Measurements from ENCODE around the gene CPT1C.

CPT1C gene

DNA sequence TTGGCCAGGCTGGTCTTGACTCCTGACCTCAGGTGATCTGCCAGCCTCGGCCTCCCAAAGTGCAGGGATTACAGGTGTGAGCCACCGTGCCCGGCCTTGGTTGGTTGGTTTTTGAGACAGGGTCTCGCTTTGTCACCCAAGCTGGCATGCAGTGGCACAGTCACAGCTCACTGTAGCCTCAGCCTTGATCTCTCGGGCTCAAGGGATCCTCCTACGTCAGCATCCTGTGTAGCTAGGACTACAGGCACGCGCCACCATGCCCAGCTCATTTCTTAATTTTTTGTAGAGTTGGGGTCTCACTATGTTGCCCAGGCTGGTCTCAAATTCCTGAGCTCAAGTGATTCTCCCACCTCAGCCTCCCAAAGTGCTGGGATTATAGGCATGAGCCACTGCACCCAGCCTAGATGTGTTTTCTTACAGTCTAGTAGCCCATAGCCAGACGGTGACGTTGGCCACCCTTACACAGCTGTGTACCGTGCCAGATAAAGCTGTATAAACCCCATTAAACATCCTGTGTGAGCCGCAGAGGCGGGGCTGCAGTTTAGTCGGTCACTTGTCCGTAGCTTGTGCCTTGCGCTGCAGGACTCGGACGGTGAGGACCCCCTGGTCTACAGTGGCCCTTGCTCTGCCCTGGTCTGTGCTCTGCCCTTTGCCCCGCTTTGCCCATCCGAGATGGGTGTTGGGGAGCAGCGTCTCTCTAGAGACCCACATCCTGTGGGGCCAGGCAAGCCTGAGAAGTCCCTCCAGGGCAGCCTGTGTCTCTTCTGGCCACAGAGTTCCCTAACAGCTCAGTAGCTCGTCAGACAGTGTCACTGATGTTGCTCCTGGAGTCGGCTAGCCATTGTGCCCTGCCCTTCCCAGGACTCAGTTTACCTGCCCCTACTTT lies 35.1 kb upstream of the CPT1C start:
- no peak for TF ChIP-seq CTCF (IDR thresholded peaks at IDR 0.05; ENCODE audit: insufficient read depth, low read depth, low read length, missing control alignments)
- no peak overlapping the region for H3K4me3 ChIP-seq (ENCODE audit: low read depth, low read length)
- DNase-seq (ENCODE audit: low read depth), result no peak

DNA sequence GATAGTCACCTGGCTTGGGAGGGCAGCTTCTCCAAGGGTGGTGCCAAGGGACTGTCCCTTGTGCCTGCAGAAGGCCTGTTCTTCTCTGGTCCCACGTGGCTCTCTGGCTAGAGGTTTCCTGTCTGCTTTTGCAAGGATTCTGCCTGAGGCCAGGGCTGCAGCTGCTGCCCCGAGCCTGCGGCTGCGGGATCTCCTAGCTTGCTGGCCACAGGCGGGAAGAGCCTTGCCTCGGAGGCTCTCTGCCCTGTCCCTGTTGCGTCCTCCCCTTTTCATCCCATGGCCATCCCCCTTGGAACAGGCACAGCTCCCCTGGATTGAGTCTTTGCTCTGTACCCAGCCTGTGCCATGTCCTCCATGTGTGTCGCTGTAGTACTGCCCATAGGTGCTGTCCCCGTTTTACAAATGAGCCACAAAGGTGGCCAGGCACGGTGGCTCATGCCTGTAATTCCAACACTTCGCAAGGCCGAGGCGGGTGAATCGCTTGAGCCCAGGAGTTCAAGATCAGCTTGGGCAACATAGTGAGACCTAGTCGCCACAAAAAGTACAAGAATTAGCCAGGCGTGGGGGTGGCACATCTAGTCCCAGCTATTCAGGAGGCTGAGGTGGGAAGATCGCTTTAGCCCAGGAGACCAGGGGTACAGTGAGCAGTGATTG lies 34.3 kb upstream of the CPT1C start:
- no peak for DNase-seq (ENCODE audit: low read depth)
- H3K4me3 ChIP-seq (ENCODE audit: low read depth, low read length), result no peak overlapping the region
- no peak for TF ChIP-seq CTCF (IDR thresholded peaks at IDR 0.05; ENCODE audit: insufficient read depth, low read depth, low read length, missing control alignments)

DNA sequence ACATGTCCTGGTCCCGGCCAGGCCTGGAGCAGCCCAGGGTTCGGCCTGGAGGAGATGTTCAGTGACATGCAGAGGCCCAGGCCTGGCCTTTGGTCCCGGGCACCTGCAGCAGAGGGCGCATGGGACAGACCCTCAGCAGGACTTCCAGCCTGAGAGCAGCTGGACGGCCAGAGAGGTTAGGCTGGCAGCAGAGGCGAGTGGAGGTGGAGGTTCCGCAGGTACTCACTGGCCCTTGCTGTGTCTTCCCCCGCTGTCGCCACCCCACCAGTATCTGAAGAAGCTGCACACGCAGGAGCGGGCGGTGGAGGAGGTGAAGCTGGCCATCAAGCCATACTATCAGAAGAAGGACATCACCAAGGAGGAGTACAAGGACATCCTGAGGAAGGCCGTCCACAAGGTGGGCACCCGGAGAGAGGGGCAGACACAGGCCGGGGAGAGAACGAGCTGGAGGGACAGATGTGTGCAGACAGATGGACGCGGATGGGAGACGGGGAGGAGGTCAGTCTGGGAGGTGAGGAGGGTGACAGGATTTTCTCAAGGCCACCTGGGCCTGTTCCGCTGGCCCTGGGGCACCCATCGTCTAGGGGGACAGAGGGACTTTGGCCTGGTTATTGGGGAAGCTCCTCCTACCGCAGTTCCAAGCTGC lies 33.3 kb upstream of the CPT1C start:
- no peak for DNase-seq (ENCODE audit: low read depth)
- no peak for TF ChIP-seq CTCF (IDR thresholded peaks at IDR 0.05; ENCODE audit: insufficient read depth, low read depth, low read length, missing control alignments)
- no peak overlapping the region for H3K4me3 ChIP-seq (ENCODE audit: low read depth, low read length)

GRCh38 chr19:49658139-49658517 lies 32.8 kb upstream of the CPT1C start:
- TF ChIP-seq CTCF (IDR thresholded peaks at IDR 0.05; ENCODE audit: insufficient read depth, low read depth, low read length, missing control alignments), result no peak
- no peak for DNase-seq (ENCODE audit: low read depth)
- H3K4me3 ChIP-seq (ENCODE audit: low read depth, low read length), result no peak overlapping the region

DNA sequence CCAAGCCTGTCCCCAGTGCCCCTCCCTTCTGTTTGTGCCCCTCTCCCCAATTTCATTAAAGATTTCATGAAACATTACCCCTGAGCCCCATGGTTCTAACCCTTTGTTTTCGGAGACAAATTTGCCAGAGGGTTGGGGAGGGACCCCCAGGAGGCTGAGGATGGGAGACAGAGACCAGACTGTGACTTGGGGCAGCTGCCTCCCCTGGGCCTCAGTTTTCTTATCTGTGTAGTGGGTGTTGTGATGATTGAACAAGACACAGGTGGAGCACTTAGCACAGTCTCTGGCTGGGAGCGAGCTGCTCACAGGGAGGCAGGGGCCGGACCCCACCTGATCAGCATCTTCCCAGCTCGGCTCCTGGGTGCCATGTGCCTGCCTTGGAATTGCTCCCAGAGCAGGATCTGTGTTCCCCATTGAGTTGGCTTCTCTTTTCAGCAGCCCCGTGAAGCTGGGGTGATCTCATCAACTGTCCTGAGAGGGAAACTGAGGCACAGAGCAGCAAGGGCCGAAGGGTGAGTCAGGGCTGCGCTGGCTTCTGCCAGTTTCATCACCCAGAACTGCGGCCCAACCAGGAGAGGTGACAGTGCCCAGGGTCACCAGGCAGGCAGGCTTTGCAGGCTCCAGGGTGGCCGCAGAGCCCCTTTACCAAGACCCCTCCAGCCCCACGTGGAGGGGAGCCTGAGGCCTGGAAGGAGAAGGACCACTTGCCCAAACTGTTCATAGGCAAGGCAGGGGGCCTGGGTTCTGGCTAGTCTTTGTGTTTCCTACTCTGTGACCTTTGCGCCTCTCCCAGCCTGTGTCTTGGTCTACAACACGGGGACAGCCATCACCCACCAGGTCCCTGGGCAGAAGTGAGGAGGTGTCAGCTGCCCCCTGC lies 32.1 kb upstream of the CPT1C start:
- H3K4me3 ChIP-seq (ENCODE audit: low read depth, low read length), result no peak overlapping the region
- no peak for TF ChIP-seq CTCF (IDR thresholded peaks at IDR 0.05; ENCODE audit: insufficient read depth, low read depth, low read length, missing control alignments)
- no peak for DNase-seq (ENCODE audit: low read depth)

GRCh38 chr19:49660338-49660961 lies 30.5 kb upstream of the CPT1C start:
- H3K4me3 ChIP-seq (ENCODE audit: low read depth, low read length), result no peak overlapping the region
- TF ChIP-seq CTCF (IDR thresholded peaks at IDR 0.05; ENCODE audit: insufficient read depth, low read depth, low read length, missing control alignments), result no peak
- no peak for DNase-seq (ENCODE audit: low read depth)
